Progenitor cell of endocrine pancreas (in vitro differentiated cells): ENCODE measurements around the gene C10orf71. TPM values are rescaled to one million over a fixed set of nuclear protein-coding genes. Genes with fewer than 3 reads are reported as not detected.

Experiments
- DNase-seq: peaks from one replicate; pipeline ENCODE4 v3.0.0; 2021; ENCODE audit warnings: low spot score; ENCODE audit not compliant: unreplicated experiment
- H3K27ac Mint-ChIP-seq: 2 replicates; pipeline ENCODE4 v1.8.0; 2021; ENCODE audit warnings: mild to moderate bottlenecking, moderate library complexity, mixed read lengths
- H3K27me3 Mint-ChIP-seq: 2 replicates; pipeline ENCODE4 v1.8.0; 2021; ENCODE audit warnings: mixed read lengths
- H3K36me3 Mint-ChIP-seq: 2 replicates; pipeline ENCODE4 v1.8.0; 2022; ENCODE audit warnings: mixed read lengths; ENCODE audit not compliant: insufficient read depth
- H3K4me1 Mint-ChIP-seq: 2 replicates; pipeline ENCODE4 v1.8.0; 2021; ENCODE audit warnings: low read depth, mixed read lengths
- H3K4me3 Mint-ChIP-seq: 2 replicates; pipeline ENCODE4 v1.8.0; 2021; ENCODE audit warnings: low read depth, mild to moderate bottlenecking, moderate library complexity, mixed read lengths
- H3K9me3 Mint-ChIP-seq: 2 replicates; pipeline ENCODE4 v1.8.0; 2021; ENCODE audit warnings: low read depth, mixed read lengths
- CTCF ChIP-seq: fragments of 200-600 bp; sonication (generic); IDR thresholded peaks from one replicate; pipeline ENCODE4 v1.5.0; 2021; ENCODE audit warnings: antibody characterized with exemption, mild to moderate bottlenecking; ENCODE audit not compliant: unreplicated experiment
- total RNA-seq: library from RNA; stranded (reverse); gene quantifications from 2 replicates; pipeline ENCODE4 v1.2.1, GENCODE V29; 2021

C10orf71 gene
- total RNA-seq, 1 donor from 2014 or later, result not detected

GRCh38 chr10:49308881-49309280 lies 9.9 kb downstream of the C10orf71 start:
- H3K27ac Mint-ChIP-seq, result no peak overlapping the region
- no peaks in the 10 kb centered on the region for H3K4me1 Mint-ChIP-seq
- DNase-seq, result no peak
- no peak for TF ChIP-seq CTCF
- no peaks in the 10 kb centered on the region for H3K9me3 Mint-ChIP-seq
- peaks cover 37% of the 10 kb centered on the region for H3K27me3 Mint-ChIP-seq
- H3K4me3 Mint-ChIP-seq, result no peak overlapping the region
- H3K36me3 Mint-ChIP-seq, result no peaks in the 10 kb centered on the region

- Mint-ChIP-seq H3K9me3 (no peaks in the 10 kb centered on the region), H3K27ac (no peak overlapping the region), H3K36me3 (no peaks in the 10 kb centered on the region), H3K27me3 (peaks cover 37% of the 10 kb centered on the region), H3K4me1 (no peaks in the 10 kb centered on the region), H3K4me3 (no peak overlapping the region)
- DNase-seq, result no peak
- TF ChIP-seq CTCF, result no peak
Measured at GRCh38 chr10:49309691-49310411, 10.9 kb downstream of the C10orf71 start.

GRCh38 chr10:49310460-49310859 lies 11.5 kb downstream of the C10orf71 start:
- no peak for DNase-seq
- TF ChIP-seq CTCF, result no peak
- Mint-ChIP-seq H3K27me3 (peaks cover 37% of the 10 kb centered on the region), H3K4me3 (no peak overlapping the region), H3K27ac (no peak overlapping the region), H3K36me3 (no peaks in the 10 kb centered on the region), H3K4me1 (no peaks in the 10 kb centered on the region), H3K9me3 (no peaks in the 10 kb centered on the region)

- no peak overlapping the region for H3K27ac Mint-ChIP-seq
Measured at GRCh38 chr10:49310901-49311554, 12.1 kb downstream of the C10orf71 start.

More at GRCh38 chr10:49310901-49311554, 12.1 kb downstream of the C10orf71 start:
- Mint-ChIP-seq H3K27me3 (peaks cover 37% of the 10 kb centered on the region), H3K4me1 (no peaks in the 10 kb centered on the region), H3K9me3 (no peaks in the 10 kb centered on the region), H3K36me3 (no peaks in the 10 kb centered on the region), H3K4me3 (no peak overlapping the region)
- no peak for TF ChIP-seq CTCF
- DNase-seq, result no peak
